ENCODE results near the gene ZNF45. TPM values are rescaled to one million over a fixed set of nuclear protein-coding genes. Genes with fewer than 3 reads are reported as not detected.
"Not testable (repeated sequence)": the region's sequence is repeated elsewhere in the genome, so short reads cannot be mapped to it uniquely, and the experiment has no call there.

Gene ZNF45
- polyA plus RNA-seq, 2 of the 4 experiments (the other 2 are of a cell fraction), result 14.8 to 20.9 TPM

GRCh38 chr19:43883864-43884263 lies 51.2 kb downstream of the ZNF45 start, which contains the start of gene ZNF404 (continued):
- no peak for TF ChIP-seq BCL3 (IDR thresholded peaks at IDR 0.05)
- TF ChIP-seq RCOR1 (IDR thresholded peaks at IDR 0.05; ENCODE audit: low read depth, low read length), result no peak
- TF ChIP-seq RAD21 (conservative IDR thresholded peaks at IDR 0.05 in 1 of 2, IDR thresholded peaks at IDR 0.05 in 1 of 2), result no peak
- no peak for TF ChIP-seq TP53 (CRISPR knock-in tag; IDR thresholded peaks at IDR 0.05)

GRCh38 chr19:43880483-43880882 lies 54.6 kb downstream of the ZNF45 start:
- Histone ChIP-seq H3K9me3 (peaks cover 85% of the 10 kb centered on the region), H3K4me2 (no peak overlapping the region), H3K4me3 (no peak overlapping the region), H3K4me1 (no peaks in the 10 kb centered on the region), H3K27ac (no peak overlapping the region)
- WGBS (ENCODE audit: missing lambda C conversion rate), result 14% methylated on average over 5 of the region's 5 CpGs
- ATAC-seq, result no peak
- no peak for FAIRE-seq
- no peak for DNase-seq (ENCODE audit: low read depth in 1 of 2, low spot score in 1 of 2)
- TF ChIP-seq CEBPB (IDR thresholded peaks at IDR 0.05) (peak; percentile 24 to 60; a peak in 3 of 4 replicates), HEYL (CRISPR knock-in tag; IDR thresholded peaks at IDR 0.05) (no peak)
- CTCF ChIA-PET, result no interaction called here
- POLR2A ChIA-PET, result no interaction called here

GRCh38 chr19:43872547-43873336 lies 62.3 kb downstream of the ZNF45 start:
- 23% methylated on average over 5 of the region's 5 CpGs for WGBS (ENCODE audit: missing lambda C conversion rate)
- ATAC-seq, result no peak
- peaks cover 91% of the 10 kb centered on the region for H3K9me3 ChIP-seq

GRCh38 chr19:43866923-43867322 lies 68.2 kb downstream of the ZNF45 start:
- H3K4me1 ChIP-seq; H3K4me2 ChIP-seq; H3K27ac ChIP-seq; FAIRE-seq; POLR2A ChIA-PET; H3K4me3 ChIP-seq; CTCF ChIA-PET; ATAC-seq; DNase-seq (ENCODE audit: low read depth in 1 of 2, low spot score in 1 of 2): not testable (repeated sequence)
- H3K9me3 ChIP-seq, result peaks cover 67% of the 10 kb centered on the region
- 71% methylated on average over 28 of the region's 28 CpGs for WGBS (ENCODE audit: missing lambda C conversion rate)

More at GRCh38 chr19:43872547-43873336, 62.3 kb downstream of the ZNF45 start:
- H3K4me1 ChIP-seq, result no peaks in the 10 kb centered on the region
- peak in 1 of 2 experiments; percentile 18 for DNase-seq (ENCODE audit: low read depth in 1 of 2, low spot score in 1 of 2)
- no peak overlapping the region for H3K4me2 ChIP-seq
- H3K27ac ChIP-seq, result no peak overlapping the region
- ChIA-PET CTCF (no interaction called here), POLR2A (no interaction called here)
- TF ChIP-seq MAFK (IDR thresholded peaks at IDR 0.05; ENCODE audit: partially characterized antibody) (no peak), GATA3 (IDR thresholded peaks at IDR 0.05; ENCODE audit: borderline replicate concordance) (peak; percentile 36; the same call in 1 of the 2 replicates)
- H3K4me3 ChIP-seq, result no peak overlapping the region
- FAIRE-seq, result peak; percentile 83

Small RNA genes within 50 kb of the gene (small RNA-seq; reads per million reads assigned to genes)
- gene AC006213.5, result 0 reads per million in 6 experiments

Other genes starting within 250 kb of the ZNF45 start
- gene IRGC, start 219.2 kb downstream of the ZNF45 start, polyA plus RNA-seq (2011; rRNA removed), result not detected in 2 replicates
- not detected in 3 replicates for gene IRGC, start 219.2 kb downstream of the ZNF45 start, polyA plus RNA-seq (2017; fragmentation: RNase III; extraction: RNeasy Plus Mini Kit Qiagen cat#74134 plus additional on column Dnase treatment)
- gene SMG9, start 180.3 kb downstream of the ZNF45 start, polyA plus RNA-seq (2011; rRNA removed), result 14.2 and 24.4 TPM in 2 replicates
- 44.2 to 47.3 TPM (median 46.7 TPM) in 3 replicates for gene SMG9, start 180.3 kb downstream of the ZNF45 start, polyA plus RNA-seq (2017; fragmentation: RNase III; extraction: RNeasy Plus Mini Kit Qiagen cat#74134 plus additional on column Dnase treatment)
- 15.7 and 20.7 TPM in 2 replicates for gene KCNN4, start 154.3 kb downstream of the ZNF45 start, polyA plus RNA-seq (2011; rRNA removed)
- 16.9 to 21.0 TPM (median 20.7 TPM) in 3 replicates for gene KCNN4, start 154.3 kb downstream of the ZNF45 start, polyA plus RNA-seq (2017; fragmentation: RNase III; extraction: RNeasy Plus Mini Kit Qiagen cat#74134 plus additional on column Dnase treatment)
- gene LYPD5, start 132.8 kb downstream of the ZNF45 start, polyA plus RNA-seq (2011; rRNA removed), result 0.12 and 0.16 TPM in 2 replicates
- 0.09 to 0.22 TPM (median 0.18 TPM) in 3 replicates for gene LYPD5, start 132.8 kb downstream of the ZNF45 start, polyA plus RNA-seq (2017; fragmentation: RNase III; extraction: RNeasy Plus Mini Kit Qiagen cat#74134 plus additional on column Dnase treatment)
- 5.1 and 8.9 TPM in 2 replicates for gene ZNF283, start 108.0 kb downstream of the ZNF45 start, polyA plus RNA-seq (2011; rRNA removed)
- 5.2 to 6.1 TPM (median 5.6 TPM) in 3 replicates for gene ZNF283, start 108.0 kb downstream of the ZNF45 start, polyA plus RNA-seq (2017; fragmentation: RNase III; extraction: RNeasy Plus Mini Kit Qiagen cat#74134 plus additional on column Dnase treatment)
- 1.2 and 1.4 TPM in 2 replicates for gene ZNF404, start 51.3 kb downstream of the ZNF45 start, polyA plus RNA-seq (2011; rRNA removed)
- 0.75 to 1.1 TPM (median 0.89 TPM) in 3 replicates for gene ZNF404, start 51.3 kb downstream of the ZNF45 start, polyA plus RNA-seq (2017; fragmentation: RNase III; extraction: RNeasy Plus Mini Kit Qiagen cat#74134 plus additional on column Dnase treatment)
- 1.6 and 2.4 TPM in 2 replicates for gene ZNF221, start 15.9 kb upstream of the ZNF45 start, polyA plus RNA-seq (2011; rRNA removed)
- 1.2 to 2.3 TPM (median 1.6 TPM) in 3 replicates for gene ZNF221, start 15.9 kb upstream of the ZNF45 start, polyA plus RNA-seq (2017; fragmentation: RNase III; extraction: RNeasy Plus Mini Kit Qiagen cat#74134 plus additional on column Dnase treatment)
- 5.2 and 6.6 TPM in 2 replicates for gene ZNF155, start 48.9 kb upstream of the ZNF45 start, polyA plus RNA-seq (2011; rRNA removed)
- gene ZNF155, start 48.9 kb upstream of the ZNF45 start, polyA plus RNA-seq (2017; fragmentation: RNase III; extraction: RNeasy Plus Mini Kit Qiagen cat#74134 plus additional on column Dnase treatment), result 3.9 to 4.8 TPM (median 4.3 TPM) in 3 replicates
- gene ZNF230, start 67.7 kb upstream of the ZNF45 start, polyA plus RNA-seq (2011; rRNA removed), result 6.2 and 6.3 TPM in 2 replicates
- gene ZNF230, start 67.7 kb upstream of the ZNF45 start, polyA plus RNA-seq (2017; fragmentation: RNase III; extraction: RNeasy Plus Mini Kit Qiagen cat#74134 plus additional on column Dnase treatment), result 2.9 to 3.3 TPM (median 3.1 TPM) in 3 replicates
- gene ZNF222, start 90.1 kb upstream of the ZNF45 start, polyA plus RNA-seq (2011; rRNA removed), result 6.2 and 7.0 TPM in 2 replicates
- 4.6 to 5.9 TPM (median 4.7 TPM) in 3 replicates for gene ZNF222, start 90.1 kb upstream of the ZNF45 start, polyA plus RNA-seq (2017; fragmentation: RNase III; extraction: RNeasy Plus Mini Kit Qiagen cat#74134 plus additional on column Dnase treatment)
- 5.2 and 5.4 TPM in 2 replicates for gene ZNF223, start 116.8 kb upstream of the ZNF45 start, polyA plus RNA-seq (2011; rRNA removed)
- 2.2 to 2.6 TPM (median 2.4 TPM) in 3 replicates for gene ZNF223, start 116.8 kb upstream of the ZNF45 start, polyA plus RNA-seq (2017; fragmentation: RNase III; extraction: RNeasy Plus Mini Kit Qiagen cat#74134 plus additional on column Dnase treatment)
- 1.0 and 1.2 TPM in 2 replicates for gene ZNF284, start 136.9 kb upstream of the ZNF45 start, polyA plus RNA-seq (2011; rRNA removed)
- 0.81 to 1.1 TPM (median 1.0 TPM) in 3 replicates for gene ZNF284, start 136.9 kb upstream of the ZNF45 start, polyA plus RNA-seq (2017; fragmentation: RNase III; extraction: RNeasy Plus Mini Kit Qiagen cat#74134 plus additional on column Dnase treatment)
- gene ZNF224, start 159.1 kb upstream of the ZNF45 start, polyA plus RNA-seq (2011; rRNA removed), result 22.3 and 25.0 TPM in 2 replicates
- gene ZNF224, start 159.1 kb upstream of the ZNF45 start, polyA plus RNA-seq (2017; fragmentation: RNase III; extraction: RNeasy Plus Mini Kit Qiagen cat#74134 plus additional on column Dnase treatment), result 17.0 to 21.0 TPM (median 17.1 TPM) in 3 replicates
- gene ZNF225, start 178.1 kb upstream of the ZNF45 start, polyA plus RNA-seq (2011; rRNA removed), result 4.3 TPM in 2 replicates
- gene ZNF225, start 178.1 kb upstream of the ZNF45 start, polyA plus RNA-seq (2017; fragmentation: RNase III; extraction: RNeasy Plus Mini Kit Qiagen cat#74134 plus additional on column Dnase treatment), result 3.3 to 3.7 TPM (median 3.3 TPM) in 3 replicates
- gene ZNF234, start 206.3 kb upstream of the ZNF45 start, polyA plus RNA-seq (2011; rRNA removed), result 5.8 and 6.2 TPM in 2 replicates
- gene ZNF234, start 206.3 kb upstream of the ZNF45 start, polyA plus RNA-seq (2017; fragmentation: RNase III; extraction: RNeasy Plus Mini Kit Qiagen cat#74134 plus additional on column Dnase treatment), result 4.7 to 5.4 TPM (median 5.1 TPM) in 3 replicates
- gene ZNF226, start 229.8 kb upstream of the ZNF45 start, polyA plus RNA-seq (2011; rRNA removed), result 46.3 and 53.2 TPM in 2 replicates
- 26.8 to 27.6 TPM (median 27.2 TPM) in 3 replicates for gene ZNF226, start 229.8 kb upstream of the ZNF45 start, polyA plus RNA-seq (2017; fragmentation: RNase III; extraction: RNeasy Plus Mini Kit Qiagen cat#74134 plus additional on column Dnase treatment)